Effector memory CD4-positive, alpha-beta T cell (primary cell): Measurements from ENCODE around the gene ULBP2.
"Not testable (repeated sequence)": the region's sequence is repeated elsewhere in the genome, so short reads cannot be mapped to it uniquely, and the experiment has no call there.

Source experiments
- DNase-seq, 3 donors: peaks; one replicate each; pipeline ENCODE4 v3.0.0-alpha.2; 2020
- H3K27ac ChIP-seq: 2 replicates; pipeline ENCODE4 v1.7.0; 2013; ENCODE audit warnings: mild to moderate bottlenecking, low read length, moderate library complexity; ENCODE audit not compliant: insufficient read depth, poor library complexity, severe bottlenecking
- H3K27me3 ChIP-seq: replicated peaks from 2 replicates; pipeline ENCODE4 v1.7.0; 2013; ENCODE audit warnings: mild to moderate bottlenecking, low read length; ENCODE audit not compliant: insufficient read depth, control insufficient read depth, poor library complexity, severe bottlenecking
- H3K36me3 ChIP-seq: 2 replicates; pipeline ENCODE4 v1.7.0; 2013; ENCODE audit warnings: mild to moderate bottlenecking, low read length, moderate library complexity; ENCODE audit not compliant: control insufficient read depth, insufficient read depth
- H3K4me1 ChIP-seq: 2 replicates; pipeline ENCODE4 v1.7.0; 2013; ENCODE audit warnings: low read length, mild to moderate bottlenecking; ENCODE audit not compliant: control insufficient read depth, insufficient read depth, poor library complexity, severe bottlenecking
- H3K4me3 ChIP-seq: 2 replicates; pipeline ENCODE4 v1.7.0; 2013; ENCODE audit warnings: low read length, low read depth, mild to moderate bottlenecking; ENCODE audit not compliant: insufficient read depth, poor library complexity, severe bottlenecking
- H3K9me3 ChIP-seq: 2 replicates; pipeline ENCODE4 v1.7.0; 2013; ENCODE audit warnings: mild to moderate bottlenecking, low read length, moderate library complexity; ENCODE audit not compliant: control insufficient read depth

ULBP2 gene

DNA sequence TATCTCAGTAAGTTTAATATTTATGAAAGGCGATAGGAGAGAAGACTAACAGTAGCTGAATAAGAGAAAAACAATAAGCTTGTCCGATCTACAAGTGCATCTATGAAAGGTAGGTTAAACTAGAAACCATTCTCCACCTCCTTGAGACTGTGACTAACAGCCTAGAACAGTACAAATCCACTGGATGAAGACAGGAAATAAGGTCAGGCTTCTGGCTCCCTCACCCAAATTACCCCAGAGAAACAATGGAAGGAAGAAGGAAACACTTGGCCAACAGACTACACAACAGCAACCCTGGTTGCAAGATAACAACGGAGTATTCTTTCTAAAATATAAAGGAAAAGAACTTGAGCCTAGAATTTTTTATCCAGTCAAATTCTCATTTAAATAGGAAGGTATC, 16.3 kb downstream of the ULBP2 start:
- H3K27ac ChIP-seq, H3K4me3 ChIP-seq, DNase-seq, H3K9me3 ChIP-seq, H3K4me1 ChIP-seq, H3K36me3 ChIP-seq: not testable (repeated sequence)
- H3K27me3 ChIP-seq, result peaks cover 34% of the 10 kb centered on the region

DNA sequence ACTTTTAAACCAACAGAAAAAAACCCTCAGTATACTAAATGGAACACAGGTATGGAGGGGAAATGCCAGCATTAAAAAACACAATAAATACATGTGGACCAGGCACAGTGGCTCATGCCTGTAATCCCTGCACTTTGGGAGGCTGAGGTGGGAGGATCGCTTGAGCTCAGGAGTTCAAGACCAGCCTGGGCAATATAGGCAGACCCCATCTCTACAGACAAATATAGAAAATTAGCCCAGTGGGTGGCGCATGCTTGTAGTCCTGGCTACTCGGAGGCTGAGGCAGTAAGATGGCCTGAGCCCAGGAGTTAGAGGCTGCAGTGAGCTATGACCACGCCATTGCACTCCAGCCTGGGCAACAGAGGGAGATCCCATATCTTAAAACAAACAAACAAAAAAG, 18.0 kb downstream of the ULBP2 start:
- peaks cover 45% of the 10 kb centered on the region for H3K27me3 ChIP-seq
- not testable (repeated sequence) for DNase-seq

DNA sequence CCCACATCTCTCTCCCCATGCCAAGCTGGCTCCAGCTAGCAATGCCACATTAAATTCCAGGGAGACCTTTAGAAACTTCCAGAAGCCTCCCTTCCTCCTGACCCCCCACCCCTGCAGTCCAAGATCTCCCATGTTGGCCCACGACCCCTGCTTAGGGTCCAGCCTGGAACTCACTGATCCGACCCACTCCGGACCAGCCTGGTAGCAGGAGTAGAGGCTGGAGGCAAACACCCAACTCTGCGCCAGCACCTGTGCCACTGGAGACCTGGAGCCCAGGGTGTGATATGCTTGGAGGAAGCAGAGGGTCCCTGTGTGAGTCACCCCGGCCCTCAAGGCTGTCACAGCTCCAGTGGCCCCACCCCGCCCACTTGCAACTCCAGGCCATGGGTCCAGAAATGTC, 18.7 kb downstream of the ULBP2 start:
- Histone ChIP-seq H3K4me3 (no peak overlapping the region), H3K4me1 (peaks cover 19% of the 10 kb centered on the region), H3K9me3 (no peaks in the 10 kb centered on the region), H3K36me3 (no peaks in the 10 kb centered on the region), H3K27ac (no peak overlapping the region), H3K27me3 (peaks cover 52% of the 10 kb centered on the region)
- DNase-seq, result no peak

More for the DNA sequence above, 18.0 kb downstream of the ULBP2 start:
- H3K36me3 ChIP-seq, H3K9me3 ChIP-seq, H3K4me3 ChIP-seq, H3K27ac ChIP-seq: not testable (repeated sequence)
- peaks cover 17% of the 10 kb centered on the region for H3K4me1 ChIP-seq

DNA sequence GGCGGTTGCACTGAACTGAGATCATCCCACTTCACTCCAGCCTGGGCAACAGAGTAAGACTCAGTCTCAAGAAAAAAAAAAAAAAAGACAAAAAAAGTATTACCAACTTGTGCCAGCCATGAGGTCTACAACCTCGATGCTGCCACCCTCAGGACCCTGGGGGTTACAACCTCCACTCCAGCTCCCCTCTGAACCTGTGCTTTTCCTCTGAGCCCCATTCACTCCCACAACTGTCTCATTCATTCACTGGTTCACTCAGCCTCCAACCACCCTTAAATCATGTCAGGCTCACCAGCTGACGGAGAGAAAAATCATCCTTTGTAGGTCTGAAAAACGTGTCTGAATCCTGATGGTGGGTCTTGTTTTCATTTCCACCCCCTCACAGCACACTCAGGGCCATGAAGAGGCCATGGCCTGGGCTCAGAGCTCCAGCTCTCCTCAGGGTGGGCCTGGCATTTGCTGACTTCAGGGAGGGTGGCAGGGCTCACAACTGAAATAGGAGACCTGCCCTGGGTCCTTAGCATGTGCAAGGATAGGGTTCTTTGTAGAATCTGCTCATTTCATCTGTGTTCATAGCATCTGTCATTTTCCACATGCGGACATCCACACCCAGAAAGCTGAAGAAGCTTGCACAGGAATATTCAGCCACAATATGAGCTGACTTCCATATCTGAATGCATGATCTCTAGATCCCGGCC, 20.1 kb downstream of the ULBP2 start:
- no peaks in the 10 kb centered on the region for H3K36me3 ChIP-seq
- DNase-seq, result no peak
- H3K9me3 ChIP-seq, result no peaks in the 10 kb centered on the region
- peaks cover 19% of the 10 kb centered on the region for H3K4me1 ChIP-seq
- no peak overlapping the region for H3K4me3 ChIP-seq
- H3K27ac ChIP-seq, result no peak overlapping the region
- peaks cover 49% of the 10 kb centered on the region for H3K27me3 ChIP-seq

DNA sequence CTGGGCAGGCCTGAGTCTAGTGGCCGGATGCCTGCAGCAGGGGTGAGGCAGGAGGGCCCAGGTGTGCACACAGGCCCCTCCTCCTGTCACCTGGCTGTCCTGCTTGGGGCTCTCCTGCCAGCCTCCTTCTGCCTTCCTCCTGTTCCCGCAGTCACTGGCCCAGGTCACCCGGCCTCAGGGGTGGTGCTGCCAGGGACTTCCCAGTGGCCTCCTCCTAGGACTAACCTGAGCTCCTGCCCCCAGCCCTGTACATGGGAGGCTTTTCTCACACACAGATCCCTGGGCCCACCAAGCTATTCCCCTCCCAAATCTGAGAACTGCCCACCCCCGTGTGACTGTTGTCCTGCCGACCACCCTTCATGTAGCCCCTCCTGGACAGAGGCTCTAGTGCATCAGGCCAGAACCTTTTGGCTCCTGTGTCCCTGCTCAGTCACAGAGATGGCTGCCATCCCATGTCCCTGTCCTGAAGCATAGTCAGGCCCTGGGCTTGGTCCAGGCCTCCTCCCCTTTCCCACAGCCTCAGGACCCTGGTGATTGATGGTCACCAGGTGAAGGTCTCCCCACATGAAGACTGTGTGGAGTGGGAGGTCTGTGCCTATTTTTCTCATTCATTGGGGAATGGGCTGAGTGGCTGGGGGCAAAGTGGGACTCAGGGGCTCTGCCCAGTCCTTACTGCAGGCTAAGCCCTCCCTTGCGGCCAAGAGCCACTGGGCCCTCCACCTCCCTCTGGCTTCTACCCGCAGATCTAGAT, 20.8 kb downstream of the ULBP2 start:
- no peak overlapping the region for H3K27ac ChIP-seq
- peaks cover 19% of the 10 kb centered on the region for H3K4me1 ChIP-seq
- DNase-seq, result no peak
- H3K4me3 ChIP-seq, result peak overlapping the region; percentile 56
- H3K27me3 ChIP-seq, result peaks cover 49% of the 10 kb centered on the region
- no peaks in the 10 kb centered on the region for H3K9me3 ChIP-seq
- H3K36me3 ChIP-seq, result no peaks in the 10 kb centered on the region

DNA sequence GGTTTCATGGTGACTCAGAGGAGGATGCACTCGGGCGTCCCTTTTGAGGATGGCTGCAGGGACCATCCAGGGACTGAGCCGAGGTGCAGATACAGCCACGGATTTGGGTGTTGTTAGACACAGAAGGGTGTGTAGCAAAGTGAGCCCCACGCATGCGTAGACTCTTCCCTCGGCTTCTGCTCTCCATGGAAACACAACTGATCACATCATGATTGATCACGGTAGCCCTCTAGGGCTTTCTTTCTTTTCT, 21.3 kb downstream of the ULBP2 start:
- Histone ChIP-seq H3K4me1 (peaks cover 19% of the 10 kb centered on the region), H3K27ac (no peak overlapping the region), H3K4me3 (peak overlapping the region; percentile 56), H3K36me3 (no peaks in the 10 kb centered on the region), H3K9me3 (no peaks in the 10 kb centered on the region), H3K27me3 (peaks cover 49% of the 10 kb centered on the region)
- peak in 1 of 3 donors; percentile 19 for DNase-seq

DNA sequence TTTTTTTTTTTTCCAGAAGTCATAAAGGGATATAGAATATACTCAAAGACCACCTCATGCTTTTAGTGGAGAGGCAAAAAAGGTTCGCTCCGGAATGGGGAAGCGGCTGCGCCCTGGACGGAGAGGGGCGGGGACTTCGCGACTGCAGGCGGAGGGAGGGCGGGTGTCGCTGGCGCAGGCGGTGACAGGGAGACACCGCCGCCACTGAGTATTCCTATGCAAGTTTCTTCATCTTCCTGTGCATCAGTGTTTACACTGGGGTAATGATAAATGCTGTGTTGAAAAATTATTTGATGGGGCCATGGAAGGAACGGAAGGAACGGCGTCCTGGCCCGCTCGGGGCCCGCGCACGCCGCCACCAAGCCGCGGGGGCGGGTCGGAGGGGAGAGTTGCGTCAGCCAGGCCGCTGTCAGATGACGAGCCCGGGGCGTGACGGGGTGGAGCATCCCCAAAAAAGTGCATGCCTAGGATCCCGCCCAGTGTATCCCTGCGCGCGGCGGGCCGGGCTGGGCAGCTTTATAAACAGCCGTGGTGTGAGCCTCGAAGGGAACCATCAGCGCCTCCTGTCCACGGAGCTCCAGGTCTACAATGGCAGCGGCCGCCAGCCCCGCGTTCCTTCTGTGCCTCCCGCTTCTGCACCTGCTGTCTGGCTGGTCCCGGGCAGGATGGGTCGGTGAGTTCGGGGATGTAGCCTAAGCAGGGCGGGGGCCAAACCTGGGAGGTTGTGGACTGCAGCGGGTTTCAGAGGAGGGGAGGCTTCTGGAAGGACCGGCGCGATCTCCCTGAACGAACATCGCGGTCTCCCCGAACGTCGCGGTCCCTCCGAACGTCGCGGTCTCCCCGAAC, 21.9 kb downstream of the ULBP2 start, which contains the start of gene ULBP1:
Gene ULBP1, plus strand, starts transcription at position 482 of the 846 bp plus-strand sequence. Its CDS starts 107 bp downstream, at position 589.
- peak; percentile 55 to 64 (median 64) for DNase-seq
- Histone ChIP-seq H3K27ac (no peak within 1 kb of the TSS), H3K4me3 (peak within 1 kb of the TSS; percentile 56), H3K4me1 (peaks cover 19% of the 10 kb centered on the region), H3K27me3 (peaks cover 49% of the 10 kb centered on the region), H3K9me3 (no peaks in the 10 kb centered on the region), H3K36me3 (no peaks in the 10 kb centered on the region)

DNA sequence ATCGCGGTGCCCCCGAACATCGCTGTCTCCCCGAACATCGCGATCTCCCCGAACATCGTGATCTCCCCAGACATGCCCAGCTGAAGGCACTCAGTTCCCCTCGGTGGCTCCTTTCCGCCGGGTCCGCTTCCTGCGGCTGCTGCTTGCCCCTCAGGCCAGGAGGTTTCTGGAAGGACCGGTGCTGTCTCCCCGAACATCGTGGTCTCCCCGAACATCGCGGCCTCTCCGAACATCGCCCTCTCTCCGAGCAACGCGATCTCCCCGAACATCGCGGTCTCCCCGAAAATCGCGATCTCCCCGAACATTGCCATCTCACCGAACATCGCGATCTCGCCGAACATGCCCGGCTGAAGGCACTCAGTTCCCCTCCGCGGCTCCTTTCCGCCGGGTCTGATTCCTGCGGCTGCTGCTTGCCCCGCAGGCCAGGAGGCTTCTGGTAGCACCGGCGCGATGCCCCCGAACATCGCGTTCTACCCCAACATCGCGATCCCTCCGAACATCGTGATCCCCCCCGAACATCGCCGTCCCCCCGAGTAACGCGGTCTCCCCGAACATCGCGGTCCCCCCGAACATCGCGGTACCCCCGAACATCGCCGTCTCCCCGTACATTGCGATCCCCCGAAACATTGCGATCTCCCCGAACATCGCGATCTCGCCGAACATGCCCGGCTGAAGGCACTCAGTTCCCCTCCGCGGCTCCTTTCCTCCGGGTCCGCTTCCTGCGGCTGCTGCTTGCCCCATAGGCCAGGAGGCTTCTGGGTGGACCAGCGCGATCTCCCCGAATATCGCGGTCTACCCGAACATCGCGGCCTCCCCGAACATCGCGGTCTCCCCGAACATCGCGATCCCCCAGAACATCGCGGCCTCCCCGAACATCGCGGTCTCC, 22.7 kb downstream of the ULBP2 start:
- H3K27me3 ChIP-seq, result peaks cover 43% of the 10 kb centered on the region
- DNase-seq, result no peak

DNA sequence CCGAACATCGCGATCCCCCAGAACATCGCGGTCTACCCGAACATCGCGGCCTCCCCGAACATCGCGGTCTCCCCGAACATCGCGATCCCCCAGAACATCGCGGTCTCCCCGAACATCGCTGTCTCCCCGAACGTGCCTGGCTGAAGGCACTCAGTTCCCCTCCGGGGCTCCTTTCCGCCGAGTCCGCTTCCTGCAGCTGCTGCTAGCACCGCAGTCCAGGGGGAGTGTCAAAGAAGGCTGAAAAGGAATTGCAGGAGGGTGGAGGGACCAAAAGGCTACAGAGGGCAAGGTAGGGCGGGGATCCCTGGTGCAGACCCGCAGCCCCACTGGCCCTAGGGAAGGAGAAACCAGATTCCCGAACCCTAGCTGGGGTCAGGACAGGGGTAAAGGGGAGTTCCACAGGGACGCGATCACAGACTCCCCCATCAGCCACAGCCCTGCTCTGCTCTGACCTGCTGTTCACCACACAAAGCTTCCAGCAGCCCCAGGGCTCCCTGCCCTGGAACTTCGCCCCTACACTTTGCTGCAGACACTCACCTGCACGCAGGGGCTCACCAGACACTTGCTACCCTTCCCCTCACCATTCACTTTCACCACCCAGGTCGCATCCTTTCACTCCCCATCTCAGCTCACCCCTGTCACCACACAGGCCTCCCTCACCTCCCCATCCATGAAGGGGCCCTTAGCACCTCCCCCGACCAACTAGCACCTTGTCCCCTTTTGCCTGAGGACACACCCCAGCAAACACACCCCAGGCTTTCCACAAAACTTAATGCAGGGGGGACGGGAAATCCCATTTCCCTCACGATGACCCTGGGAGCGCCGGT, 23.6 kb downstream of the ULBP2 start:
- no peaks in the 10 kb centered on the region for H3K36me3 ChIP-seq
- DNase-seq, result peak in 1 of 3 donors; percentile 9
- no peaks in the 10 kb centered on the region for H3K9me3 ChIP-seq
- peaks cover 43% of the 10 kb centered on the region for H3K27me3 ChIP-seq
- H3K27ac ChIP-seq, result no peak overlapping the region
- peak overlapping the region; percentile 56 for H3K4me3 ChIP-seq
- H3K4me1 ChIP-seq, result peaks cover 19% of the 10 kb centered on the region

More for the DNA sequence above, 22.7 kb downstream of the ULBP2 start:
- H3K4me3 ChIP-seq, result peak overlapping the region; percentile 56
- H3K4me1 ChIP-seq, result peaks cover 19% of the 10 kb centered on the region
- H3K36me3 ChIP-seq, result no peaks in the 10 kb centered on the region
- no peaks in the 10 kb centered on the region for H3K9me3 ChIP-seq
- no peak overlapping the region for H3K27ac ChIP-seq
